GM18507 (cell line): Measurements from ENCODE around the gene CNTNAP2.
"Not testable (repeated sequence)": the region's sequence is repeated elsewhere in the genome, so short reads cannot be mapped to it uniquely, and the experiment has no call there.

Source experiments
- DNase-seq: peaks from one replicate; pipeline ENCODE4 v3.0.0; 2011; ENCODE audit warnings: low read depth; ENCODE audit not compliant: insufficient read length; ENCODE audit errors: extremely low spot score
- FAIRE-seq: peaks from 2 replicates; lab custom pipeline; 2011; peaks lifted over from hg19 to GRCh38; lab: Jason Lieb, UNC

Gene CNTNAP2

DNA sequence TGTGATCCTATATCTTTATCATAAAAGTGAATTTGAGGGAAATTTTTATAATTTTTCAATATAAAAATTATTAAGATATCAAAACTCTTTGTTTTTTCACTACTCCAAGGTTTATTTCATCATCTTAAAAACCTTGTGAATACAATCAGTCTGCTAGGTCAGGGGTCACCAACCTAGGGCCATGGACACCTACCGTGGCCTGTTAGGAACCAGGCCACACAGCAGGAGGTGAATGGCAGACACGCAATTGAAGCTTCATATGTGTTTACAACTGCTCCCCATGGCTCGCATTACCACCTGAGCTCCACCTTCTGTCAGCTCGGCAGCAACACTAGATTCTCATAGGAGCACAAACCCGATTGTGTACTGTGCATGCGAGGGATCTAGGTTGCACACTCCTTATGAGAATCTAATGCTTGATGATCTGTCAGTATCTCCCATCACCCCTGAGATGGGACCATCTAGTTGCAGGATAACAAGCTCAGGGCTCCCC, 2202.8 kb downstream of the CNTNAP2 start:
- no peak for DNase-seq
- FAIRE-seq: no peak

- FAIRE-seq: no peak
These were observed 2208.6 kb downstream of the CNTNAP2 start for GRCh38 chr7:148325208-148325607.

DNA sequence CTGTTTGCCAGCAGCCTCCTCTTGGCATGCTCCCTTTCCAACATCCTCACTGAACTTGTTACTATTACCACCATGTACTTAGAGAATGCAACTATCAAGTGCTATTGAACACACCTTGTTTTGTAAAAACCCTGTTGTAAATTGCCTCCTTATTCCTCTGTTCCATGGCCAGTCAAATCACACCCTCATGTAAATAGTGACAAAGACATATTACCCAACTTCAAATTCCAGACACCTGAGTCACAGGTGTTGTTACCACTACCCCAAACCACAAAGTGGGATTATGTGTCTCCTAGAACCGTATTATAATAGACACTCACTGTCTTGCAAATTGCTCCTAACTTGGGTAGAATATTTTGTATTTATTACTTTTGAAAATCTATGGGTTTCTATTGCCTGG, 2210.8 kb downstream of the CNTNAP2 start:
- FAIRE-seq (no peak), DNase-seq (no peak)

More at GRCh38 chr7:148325208-148325607, 2208.6 kb downstream of the CNTNAP2 start:
- DNase-seq: no peak

DNA sequence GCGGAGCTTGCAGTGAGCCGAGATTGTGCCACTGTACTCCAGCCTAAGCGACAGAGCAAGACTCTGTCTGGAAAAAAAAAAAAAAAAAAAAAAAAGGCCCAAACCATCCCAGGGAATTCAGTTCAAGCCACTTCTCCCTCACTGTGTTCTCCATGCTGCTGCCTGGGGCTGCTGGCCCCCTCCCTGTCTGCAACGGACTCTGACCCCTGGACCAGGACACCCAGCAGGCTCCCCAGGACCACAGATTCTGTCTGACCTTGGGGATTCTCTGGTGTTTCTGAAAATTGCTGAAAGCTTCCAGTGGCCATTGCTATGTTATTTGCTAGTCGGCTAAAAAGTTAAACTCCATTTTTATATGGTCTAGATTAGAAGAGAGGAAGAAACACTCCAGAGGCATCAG, 2212.3 kb downstream of the CNTNAP2 start:
- DNase-seq (no peak), FAIRE-seq (no peak)

DNA sequence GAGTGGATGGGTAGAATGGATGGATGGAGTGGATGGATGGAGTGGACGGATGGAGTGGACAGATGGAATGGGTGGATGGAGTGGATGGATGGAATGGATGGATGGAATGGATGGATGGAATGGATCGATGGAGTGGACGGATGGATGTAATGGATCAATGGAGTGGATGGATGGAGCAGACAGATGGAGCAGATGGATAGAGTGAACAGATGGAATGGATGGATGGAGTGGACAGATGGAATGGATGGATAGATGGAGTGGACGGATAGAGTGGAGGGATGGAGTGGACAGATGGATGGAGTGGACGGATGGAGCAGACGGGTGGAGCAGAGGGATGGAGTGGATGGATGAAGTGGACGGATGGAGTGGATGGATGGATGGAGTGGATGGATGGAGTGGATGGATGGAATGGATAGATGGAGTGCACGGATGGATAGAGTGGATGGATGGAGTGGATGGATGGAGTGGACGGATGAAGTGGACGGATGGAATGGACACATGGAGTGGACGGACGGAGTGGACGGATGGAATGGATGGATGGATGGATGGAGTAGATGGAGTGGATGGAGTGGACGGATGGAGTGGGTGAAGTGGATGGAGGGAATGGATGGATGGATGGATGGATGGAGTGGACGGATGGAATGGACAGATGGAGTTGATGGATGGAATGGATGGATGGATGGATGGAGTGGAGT, 2213.7 kb downstream of the CNTNAP2 start:
- no peak for DNase-seq
- no peak for FAIRE-seq

DNA sequence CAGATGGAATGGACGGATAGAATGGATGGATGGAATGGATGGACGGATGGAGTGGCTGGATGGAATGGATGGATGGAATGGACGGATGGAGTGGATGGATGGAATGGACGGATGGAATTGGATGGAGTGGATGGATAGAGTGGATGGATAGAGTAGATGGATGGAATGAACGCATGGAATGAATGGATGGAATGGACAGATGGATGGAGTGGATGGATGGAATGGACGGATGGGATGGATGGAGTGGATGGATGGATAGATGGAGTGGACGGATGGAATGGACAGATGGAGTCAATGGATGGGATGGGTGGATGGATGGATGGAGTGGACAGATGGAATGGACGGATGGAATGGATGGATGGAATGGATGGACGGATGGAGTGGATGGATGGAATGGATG, 2214.2 kb downstream of the CNTNAP2 start:
- no peak for DNase-seq
- no peak for FAIRE-seq

GRCh38 chr7:148331456-148331855, 2214.9 kb downstream of the CNTNAP2 start:
- peak; percentile 64 for FAIRE-seq
- not testable (repeated sequence) for DNase-seq

- FAIRE-seq: no peak
These were observed 2215.9 kb downstream of the CNTNAP2 start for GRCh38 chr7:148332191-148333186.

GRCh38 chr7:148334441-148334956, 2217.9 kb downstream of the CNTNAP2 start:
- FAIRE-seq: no peak
- DNase-seq: no peak

More at GRCh38 chr7:148332191-148333186, 2215.9 kb downstream of the CNTNAP2 start:
- DNase-seq: no peak

DNA sequence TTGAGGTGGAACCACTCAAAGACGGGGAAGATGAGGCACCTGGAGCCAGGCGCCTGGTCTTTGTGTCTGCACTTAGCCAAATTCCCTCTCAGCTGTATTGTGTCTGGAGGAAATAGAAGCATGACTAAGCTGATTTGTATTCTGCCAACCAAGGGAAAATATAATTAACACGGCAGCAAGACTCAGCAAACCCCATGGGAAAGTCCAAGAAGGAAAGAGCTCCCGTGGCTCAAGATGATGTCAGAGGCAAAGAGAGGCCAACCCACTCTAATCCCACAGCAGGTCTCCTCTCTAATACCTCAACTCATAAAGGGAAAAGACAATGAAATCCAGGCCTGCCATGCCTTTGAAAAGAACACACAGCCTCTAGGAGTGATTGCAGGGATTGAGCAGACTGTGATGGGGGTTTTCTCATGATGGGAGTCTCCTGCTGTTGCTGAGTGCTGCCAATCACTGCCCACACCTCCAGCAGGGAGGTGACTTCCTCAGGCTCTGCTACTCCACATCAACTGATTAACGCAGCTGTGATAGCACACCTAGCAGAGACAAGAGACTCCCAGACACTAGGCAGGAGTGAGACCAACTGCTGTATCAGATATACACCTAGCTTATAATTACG, 2218.5 kb downstream of the CNTNAP2 start:
- DNase-seq (no peak), FAIRE-seq (no peak)

GRCh38 chr7:148335790-148336189, 2219.2 kb downstream of the CNTNAP2 start:
- DNase-seq (no peak), FAIRE-seq (no peak)

DNA sequence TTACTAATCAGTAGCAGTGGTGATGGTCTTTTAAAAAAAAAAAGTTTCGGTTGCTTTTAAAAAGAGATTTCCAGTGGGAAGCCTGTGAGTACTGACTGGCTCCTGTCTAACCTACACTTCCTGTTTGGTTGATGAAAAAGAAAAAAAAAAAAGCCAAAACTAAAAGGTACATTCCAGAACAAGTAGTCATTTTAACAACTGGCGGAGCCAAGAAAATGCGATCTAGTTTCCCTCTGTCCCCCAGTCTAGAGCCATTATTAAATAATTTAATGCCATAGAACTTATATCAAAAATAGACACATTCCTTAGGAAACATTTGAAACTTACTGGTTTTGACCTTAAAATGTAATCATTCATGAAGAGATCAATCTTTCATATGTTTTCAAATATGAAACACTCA, 2219.8 kb downstream of the CNTNAP2 start:
- DNase-seq: no peak
- no peak for FAIRE-seq

DNA sequence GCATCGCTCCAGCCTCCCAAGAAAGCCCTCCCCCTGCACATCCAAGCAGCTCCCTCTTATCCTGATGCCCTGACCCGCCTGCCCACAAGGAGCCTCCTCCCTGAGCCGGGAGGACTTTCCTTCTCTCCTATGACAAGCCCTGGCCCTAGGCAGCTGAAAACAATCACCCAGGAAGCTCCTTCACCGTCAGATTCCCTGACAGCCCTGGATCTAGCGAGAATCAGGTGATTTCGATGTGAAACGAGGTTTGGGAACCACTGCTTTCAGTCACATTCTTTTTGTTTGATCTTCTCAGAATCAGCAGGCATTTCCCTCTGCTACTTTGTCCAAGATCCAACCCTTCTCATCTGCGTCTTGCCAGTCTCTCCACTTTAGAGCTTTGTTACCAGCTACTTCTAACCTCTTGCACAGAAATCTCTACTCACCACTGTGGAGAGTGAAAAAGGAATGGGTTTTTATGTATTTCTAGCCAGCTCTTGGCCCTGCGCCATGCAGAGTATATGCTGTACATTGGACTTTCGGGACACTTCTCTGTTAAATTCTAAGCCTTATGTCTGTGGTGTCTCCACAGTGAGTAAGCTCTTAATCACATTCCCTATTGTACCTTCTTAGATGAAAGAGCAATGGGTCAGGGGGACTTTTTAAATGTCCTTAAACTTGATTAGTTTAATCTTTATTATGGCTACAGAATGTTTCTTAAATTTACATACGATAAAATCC, 2220.8 kb downstream of the CNTNAP2 start:
- FAIRE-seq: no peak
- DNase-seq: no peak

DNA sequence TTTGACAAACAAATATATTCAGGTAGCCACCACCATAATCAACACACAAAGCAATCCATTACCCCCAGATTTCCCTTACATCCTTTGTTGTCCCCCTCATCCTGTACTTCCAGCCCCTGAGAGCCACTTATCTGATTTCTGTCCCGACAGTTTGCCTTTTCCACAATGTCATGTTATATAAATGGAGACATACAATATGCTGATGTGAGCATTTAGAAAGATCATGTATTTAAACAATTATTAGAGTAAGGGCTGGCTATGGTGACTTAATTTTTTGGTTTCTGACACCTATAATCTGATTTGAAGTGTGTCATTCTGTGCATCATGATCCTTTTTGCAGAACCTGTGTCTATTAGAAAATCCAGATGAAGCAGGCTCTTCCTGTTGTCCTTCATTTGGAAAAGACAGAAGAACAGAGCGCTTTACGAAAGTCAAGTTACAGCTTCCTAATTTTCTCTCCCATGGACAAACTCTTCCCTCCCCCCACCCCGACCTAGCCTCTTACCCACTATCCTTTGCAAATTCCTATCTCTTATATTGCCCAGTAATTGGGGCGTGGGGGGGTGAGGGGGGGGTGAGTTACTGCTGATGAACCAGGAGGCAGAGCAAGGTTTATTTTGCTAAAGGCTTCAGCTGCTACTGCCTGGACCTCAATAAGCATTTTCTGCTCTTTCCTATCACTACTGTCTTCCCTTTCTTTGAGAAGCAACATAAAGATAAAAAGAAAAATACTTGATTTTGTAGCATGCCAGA, 2221.6 kb downstream of the CNTNAP2 start:
- no peak for DNase-seq
- no peak for FAIRE-seq

- FAIRE-seq: no peak
- DNase-seq: no peak
These were observed 2224.1 kb downstream of the CNTNAP2 start for GRCh38 chr7:148340438-148341280.

DNA sequence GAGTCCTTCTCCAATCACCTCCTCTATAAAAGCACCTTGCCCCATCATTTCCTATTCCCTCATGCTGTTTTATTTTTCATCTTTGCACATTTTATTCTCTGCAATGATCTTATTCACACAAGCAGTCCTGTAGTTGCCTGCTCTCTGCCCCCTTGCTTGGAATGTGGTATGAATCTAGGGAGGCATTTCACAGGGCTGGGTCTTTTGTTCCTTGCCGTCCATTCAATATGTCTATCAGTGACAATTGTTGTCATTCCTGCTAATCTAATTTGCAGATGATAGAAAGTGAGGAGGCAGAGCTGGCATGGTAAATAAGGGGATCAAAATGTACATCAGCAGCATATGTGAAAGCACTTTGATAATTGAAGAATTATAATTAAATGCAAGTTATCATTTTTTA, 2227.8 kb downstream of the CNTNAP2 start:
- no peak for FAIRE-seq
- DNase-seq: no peak

GRCh38 chr7:148347981-148348380, 2231.4 kb downstream of the CNTNAP2 start:
- no peak for DNase-seq

DNA sequence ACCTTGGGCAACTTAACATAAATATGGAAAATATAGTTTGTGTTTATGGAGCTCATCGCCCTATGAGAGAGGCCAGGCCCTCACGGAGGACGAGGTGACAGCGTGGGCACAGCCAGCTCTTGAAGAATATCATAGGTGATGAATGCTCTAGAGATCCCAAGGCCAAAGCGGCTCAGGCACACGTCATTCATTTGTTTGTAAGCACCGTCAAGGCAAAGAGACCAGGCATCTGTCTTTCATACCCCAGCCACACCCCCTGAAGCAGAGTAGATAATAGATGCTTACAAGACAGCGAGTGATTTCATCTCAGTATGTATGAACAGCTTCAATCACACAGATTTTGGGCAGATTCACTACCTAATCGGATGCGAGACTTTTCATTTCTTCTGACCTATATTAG, 2231.9 kb downstream of the CNTNAP2 start:
- FAIRE-seq (no peak), DNase-seq (no peak)

More at GRCh38 chr7:148347981-148348380, 2231.4 kb downstream of the CNTNAP2 start:
- no peak for FAIRE-seq
